ENCODE results near the gene BEND3.
A peak's percentile ranks its signal among the peaks of the same experiment; 100 is the strongest.
"Not testable (repeated sequence)": the region's sequence is repeated elsewhere in the genome, so short reads cannot be mapped to it uniquely, and the experiment has no call there.

BEND3 gene

DNA sequence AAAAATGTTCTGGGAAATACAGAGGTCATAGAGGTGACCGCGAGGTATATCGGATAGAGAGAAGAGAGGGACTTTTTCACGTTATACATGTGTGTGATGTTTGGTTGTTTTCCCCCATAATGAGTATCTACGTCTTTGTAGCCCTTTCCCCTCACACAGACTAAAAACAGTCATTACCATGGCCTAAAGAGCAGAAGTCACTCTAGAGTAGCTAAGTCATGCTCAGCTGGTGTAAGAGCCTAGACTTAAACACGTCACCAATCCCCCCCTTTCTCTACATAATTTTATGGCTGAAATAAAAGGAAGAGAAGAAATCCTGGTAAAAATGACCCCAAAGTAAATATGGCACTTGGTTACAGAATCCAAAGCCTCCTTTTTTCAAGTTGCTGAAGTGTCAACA is 6.0 kb upstream of the BEND3 start:
- no peak for DNase-seq (ENCODE audit: low spot score)

DNA sequence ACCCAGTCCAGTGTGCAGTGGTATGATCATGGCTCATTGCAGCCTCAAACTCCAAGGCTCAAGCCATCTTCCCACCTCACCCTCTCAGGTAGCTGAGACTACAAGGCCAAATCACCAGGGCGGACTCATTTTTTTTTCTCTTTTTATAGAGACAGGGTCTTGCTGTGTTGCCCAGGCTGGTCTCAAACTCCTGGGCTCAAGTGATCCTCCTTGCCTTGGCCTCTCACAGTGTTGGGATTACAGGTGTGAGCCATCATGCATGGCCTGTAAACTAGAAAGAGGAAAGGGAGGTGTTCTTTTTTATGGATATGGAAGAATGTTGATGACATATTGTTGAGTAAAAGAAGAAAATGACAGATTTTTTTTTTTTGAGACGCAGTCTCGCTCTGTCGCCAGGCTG is 5.1 kb upstream of the BEND3 start:
- no peak for DNase-seq (ENCODE audit: low spot score)

DNA sequence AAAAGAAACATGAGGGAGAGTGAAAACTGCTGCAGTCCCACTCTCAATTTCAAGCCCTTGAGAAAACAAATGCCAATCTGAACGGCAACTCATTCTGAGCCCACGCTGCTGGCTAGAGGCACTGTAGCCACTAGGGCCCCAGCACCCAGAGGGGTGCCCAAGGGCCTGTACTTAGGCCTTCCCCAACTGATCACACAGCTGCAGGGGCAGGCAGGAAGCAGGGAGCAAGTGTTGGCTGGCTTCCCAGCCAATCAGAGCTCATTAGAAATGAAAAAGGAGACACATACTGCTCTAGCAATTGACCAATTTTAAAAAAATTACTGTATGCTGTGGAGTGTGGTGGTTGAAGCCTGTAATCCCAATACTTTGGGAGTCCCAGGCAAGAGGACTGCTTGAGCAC is 3.7 kb upstream of the BEND3 start:
- DNase-seq (ENCODE audit: low spot score) = no peak

DNA sequence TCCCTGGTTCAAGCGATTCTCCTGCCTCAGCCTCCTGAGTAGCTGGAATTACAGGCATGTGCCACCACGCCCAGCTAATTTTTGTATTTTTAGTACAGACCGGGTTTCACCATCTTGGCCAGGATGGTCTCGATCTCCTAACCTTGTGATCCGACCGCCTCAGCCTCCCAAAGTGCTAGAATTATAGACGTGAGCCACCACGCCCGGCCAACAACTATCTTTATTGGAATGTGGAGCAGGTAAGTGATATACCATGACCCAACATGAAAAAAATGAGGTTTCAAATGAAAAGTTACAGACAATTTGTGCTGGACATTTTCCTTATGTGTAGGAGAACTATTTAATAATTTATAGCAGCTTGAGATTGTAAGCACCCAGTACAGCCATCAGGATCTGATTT is 3.2 kb upstream of the BEND3 start:
- DNase-seq (ENCODE audit: low spot score) = not testable (repeated sequence)

DNA sequence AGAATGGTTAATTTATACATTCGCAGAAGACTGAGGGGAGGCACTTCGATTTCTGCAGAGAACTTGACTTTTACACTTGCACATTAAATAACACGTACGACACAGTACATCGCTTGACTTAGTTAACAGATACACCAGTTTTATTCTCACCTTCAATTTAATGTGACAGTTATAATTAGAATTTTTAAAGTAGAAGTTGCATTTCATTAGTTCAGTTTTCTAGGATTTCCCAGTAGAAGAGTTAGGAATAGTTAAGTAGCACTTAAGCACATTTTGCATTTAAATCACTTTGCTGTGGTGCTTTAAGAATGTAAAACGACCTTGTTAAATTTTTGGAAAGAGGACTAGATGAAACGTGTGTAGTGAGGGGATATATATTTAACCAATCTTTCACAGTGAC is 1.6 kb upstream of the BEND3 start:
- no peak for DNase-seq (ENCODE audit: low spot score)

DNA sequence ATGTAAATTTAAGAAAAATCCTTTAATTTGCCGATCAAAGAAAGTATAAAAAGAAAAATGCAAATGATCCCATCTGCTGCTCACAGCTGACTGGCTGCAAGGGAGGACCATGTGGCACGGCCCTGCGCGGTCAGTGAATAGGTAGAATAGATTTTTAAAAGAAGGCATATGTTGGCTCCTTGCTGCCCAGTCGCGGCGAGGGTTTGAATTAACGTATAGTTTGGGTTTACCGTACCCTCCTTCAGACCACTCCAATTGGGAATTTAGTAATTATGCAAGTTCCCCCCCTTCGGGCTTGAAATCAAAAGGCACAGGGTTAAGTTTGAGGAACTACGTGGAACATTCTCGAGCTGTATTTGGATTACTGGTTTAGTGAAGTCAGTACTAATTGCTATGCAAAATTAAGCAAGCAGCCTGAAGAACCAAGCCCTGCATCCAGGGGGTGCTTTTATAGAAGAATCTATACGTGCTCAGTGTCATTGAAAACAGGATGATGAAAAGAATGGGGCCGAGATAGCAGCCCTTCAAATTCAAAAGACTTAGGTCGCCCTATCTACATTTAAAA is 1.1 kb upstream of the BEND3 start:
- DNase-seq (ENCODE audit: low spot score) = peak; percentile 71

DNA sequence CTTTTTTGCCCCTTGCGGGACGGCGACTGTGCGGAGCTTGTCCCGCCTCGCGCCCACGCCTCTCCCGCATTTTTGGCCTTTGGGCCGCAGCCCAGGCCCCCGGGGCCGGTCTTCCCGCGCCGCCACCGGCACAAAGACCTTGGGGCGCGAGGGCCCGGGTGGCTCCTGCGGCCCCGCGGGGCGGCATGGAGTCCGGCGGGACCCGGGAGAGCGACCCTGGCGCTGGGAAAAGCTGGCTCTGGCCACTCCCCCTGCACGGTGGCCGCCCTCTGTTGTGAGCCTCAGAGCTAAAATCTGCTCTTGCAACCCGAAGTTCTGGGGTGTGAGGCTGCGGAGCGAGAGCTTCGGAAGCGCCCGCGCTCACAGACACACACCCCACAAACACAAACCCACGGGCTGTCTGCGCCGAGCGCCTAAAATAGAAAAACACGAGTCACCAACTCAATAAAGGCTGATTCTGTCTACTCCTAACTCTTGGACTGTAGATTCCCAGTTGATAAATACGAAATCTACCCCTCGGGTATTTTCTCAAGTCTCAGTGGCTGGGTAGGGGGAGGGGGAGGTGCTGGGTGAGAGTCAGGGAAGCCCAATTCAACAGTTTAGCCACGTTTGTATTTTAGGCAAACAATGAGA is 496 bp upstream of the BEND3 start:
- peak; percentile 83 for DNase-seq (ENCODE audit: low spot score)

DNA sequence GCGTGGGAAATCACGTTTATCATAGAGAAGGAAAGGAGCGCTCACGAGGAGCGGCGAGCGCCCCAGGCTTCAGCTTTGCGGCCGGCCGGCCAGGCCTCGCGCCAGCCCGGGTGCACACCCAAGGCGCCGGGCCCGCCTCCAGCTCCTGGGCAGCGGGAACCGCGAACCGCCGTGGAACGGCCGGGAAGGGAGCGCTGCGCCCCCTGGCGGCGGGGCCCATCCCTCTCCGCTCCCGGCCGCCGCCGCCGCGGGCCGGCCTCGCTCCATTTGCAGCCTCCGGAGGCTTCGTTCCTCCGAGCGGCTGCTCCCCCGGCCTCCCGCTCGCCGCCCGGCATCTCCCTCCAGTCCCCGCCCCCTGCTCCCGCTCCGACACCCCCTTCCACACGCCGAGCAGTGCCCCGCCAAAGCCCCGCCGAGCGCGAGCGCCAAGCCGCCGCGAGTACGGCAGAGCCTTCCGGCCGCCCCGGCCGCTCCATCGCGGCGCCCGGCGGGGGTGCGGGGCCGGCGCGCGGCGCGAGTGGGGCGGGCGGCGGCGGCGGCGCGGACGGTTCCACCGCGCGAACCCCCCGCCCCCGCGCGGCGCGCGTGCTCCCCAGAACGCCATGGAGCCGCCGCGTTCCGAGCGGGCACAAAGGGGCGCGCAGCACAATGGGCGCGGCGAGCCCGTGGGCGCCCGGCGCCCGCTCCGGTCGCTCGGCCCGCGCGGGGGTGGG is 946 bp downstream of the BEND3 start:
- DNase-seq (ENCODE audit: low spot score) = peak; percentile 84

DNA sequence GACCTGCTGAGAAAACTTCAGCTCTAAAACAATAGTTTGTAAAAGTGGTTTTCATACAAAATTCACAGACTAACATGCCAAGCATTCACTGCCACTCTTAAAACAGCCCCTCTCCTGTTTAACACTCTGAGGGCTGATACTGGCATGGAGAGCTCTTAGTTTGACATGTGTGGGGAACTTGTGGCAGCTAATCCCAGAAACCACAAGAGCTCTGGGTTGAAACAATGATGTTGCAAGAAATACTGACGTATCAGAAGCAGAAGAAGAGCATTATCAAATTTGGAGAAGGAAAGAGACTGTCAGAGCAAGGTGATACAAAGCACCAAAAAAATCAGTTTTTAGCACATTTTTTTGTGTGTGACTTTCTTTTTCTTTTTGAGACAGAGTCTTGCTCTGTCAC is 5.1 kb downstream of the BEND3 start:
- no peak for DNase-seq (ENCODE audit: low spot score)

DNA sequence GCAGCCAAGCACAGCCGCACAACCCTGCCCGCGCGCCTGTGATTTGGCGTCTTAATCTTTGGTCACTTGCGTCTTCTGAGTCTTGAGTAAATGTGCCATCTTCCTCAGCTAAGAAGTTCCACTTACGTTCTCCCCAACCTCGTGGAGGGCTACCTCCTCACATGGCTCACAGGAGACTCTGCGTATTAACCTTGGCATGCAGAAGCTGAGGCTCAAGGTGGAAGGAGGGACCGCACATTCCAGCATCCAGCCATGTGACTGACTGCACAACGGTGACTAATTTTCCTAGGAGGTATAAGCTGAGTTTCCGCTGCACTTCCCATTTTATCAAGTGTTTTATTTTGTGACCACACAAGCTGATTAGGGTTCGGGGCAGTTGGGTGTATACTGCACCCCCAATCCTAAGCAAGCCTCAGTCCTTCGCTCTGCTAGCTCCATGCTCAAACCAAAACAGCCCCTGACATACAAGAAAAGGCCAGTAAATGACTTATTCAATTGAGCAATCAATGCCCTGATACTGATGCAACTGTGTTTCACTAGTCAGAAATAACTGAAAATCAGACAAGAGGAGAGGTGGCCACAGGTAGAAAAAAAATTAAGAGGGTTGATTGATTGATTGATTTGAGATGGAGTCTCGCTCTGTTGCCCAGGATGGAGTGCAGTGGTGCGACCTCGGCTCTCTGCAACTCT is 7.0 kb downstream of the BEND3 start:
- DNase-seq (ENCODE audit: low spot score) = no peak

DNA sequence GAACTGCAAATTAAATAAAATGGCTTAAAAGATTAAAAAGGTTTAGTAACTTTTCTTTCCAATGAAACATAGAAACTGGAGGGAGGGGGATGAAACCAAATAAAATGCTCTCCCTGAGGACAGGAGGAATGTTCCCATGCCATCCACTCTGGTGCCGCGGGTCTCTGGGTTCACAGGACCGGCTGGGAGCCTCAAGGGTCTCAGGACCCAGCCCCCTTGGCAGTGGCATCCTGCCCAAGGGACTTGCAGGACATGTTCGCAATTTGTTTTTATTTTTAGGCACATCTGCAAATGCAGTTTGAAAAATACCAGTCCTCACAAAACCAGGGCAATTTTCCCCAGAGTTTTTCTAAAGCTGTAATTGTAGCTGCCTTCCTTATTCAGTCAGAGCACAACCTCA is 7.5 kb downstream of the BEND3 start:
- no peak for DNase-seq (ENCODE audit: low spot score)

DNA sequence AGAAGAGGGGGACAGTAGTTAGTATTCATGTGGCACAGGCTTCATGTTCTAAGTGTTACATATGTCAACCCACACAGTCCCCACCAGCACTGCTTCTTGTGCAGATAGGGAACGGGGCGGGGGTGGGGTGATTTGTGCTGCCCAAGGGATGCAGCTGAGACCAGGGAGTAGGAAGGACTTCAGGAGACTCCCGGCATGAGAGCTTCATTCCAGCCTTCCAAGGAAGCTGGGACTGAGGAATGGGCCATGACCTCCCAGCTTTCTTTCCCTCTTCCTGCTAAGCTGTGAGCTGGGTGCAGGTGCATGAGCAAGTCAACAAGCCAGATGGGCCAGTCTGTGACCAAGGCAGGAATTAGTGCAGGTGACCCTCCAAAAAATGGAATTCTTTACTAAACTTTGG is 9.2 kb downstream of the BEND3 start:
- DNase-seq (ENCODE audit: low spot score) = no peak

DNA sequence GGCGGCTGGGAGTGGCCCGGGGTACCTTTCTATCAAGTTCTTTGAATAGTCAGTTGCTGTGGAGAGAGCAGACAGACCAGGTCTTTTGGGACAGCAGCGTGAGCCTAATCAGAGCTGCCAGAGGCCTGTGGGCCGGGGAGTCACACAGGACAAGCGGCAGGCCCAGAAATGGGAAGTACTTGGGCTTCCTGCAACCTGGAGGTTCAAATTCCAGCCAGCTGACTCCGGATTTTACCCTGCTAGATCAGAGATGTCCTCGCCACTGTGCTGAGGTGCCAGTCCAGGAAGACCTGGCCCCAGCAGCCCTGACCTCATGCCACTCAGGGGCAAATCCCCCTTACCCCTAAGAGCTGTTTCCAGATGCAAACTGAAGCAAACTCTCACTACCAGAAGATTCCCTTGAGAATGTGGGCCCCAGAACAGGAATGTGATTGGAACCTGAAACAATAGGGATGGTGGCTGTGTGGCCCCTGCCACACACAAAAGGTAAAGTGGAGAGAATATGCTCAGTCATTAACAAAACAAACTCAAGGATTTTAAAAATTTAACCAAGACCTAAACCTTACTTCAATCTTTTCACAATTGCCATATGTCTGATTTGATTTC is 9.7 kb downstream of the BEND3 start:
- no peak for DNase-seq (ENCODE audit: low spot score)

DNA sequence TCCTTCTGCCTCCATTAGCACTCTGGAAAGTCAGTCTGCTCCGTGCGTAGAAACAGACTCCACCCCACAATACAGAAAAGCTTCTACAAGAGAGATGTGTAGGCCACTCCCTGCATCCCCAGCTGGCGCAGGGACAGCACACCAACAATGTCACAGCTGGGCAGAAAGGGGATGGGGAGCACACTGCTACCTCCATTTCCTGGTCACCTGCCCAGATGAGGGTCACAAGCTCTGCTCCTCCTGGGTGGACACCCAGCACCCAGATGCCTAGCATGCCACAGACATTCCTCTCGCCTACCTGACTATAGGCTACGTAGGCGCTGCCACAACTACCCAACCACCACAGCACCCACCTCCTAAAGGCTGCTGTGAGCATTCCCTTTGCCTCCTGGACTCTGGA is 12.2 kb downstream of the BEND3 start:
- DNase-seq (ENCODE audit: low spot score) = no peak

DNA sequence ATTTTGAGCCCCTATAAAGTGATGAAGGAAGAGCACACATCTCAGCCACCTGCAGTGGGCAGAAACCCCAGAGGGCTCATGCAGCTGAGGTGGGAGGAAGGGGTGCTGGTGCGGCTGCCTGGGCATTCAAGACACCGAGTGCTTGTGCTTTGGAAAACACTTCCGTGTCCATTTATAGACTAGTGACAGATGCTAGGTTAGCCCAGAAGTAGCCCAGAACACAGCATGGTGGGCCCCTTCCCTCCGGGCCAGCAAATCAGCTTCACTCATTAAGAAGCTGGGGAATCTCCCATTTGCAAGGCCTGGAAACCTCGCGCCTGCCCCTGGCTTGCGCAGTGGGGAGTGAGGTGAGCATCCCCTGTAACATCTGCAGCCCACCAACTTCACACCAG is 12.9 kb downstream of the BEND3 start:
- no peak for DNase-seq (ENCODE audit: low spot score)

DNA sequence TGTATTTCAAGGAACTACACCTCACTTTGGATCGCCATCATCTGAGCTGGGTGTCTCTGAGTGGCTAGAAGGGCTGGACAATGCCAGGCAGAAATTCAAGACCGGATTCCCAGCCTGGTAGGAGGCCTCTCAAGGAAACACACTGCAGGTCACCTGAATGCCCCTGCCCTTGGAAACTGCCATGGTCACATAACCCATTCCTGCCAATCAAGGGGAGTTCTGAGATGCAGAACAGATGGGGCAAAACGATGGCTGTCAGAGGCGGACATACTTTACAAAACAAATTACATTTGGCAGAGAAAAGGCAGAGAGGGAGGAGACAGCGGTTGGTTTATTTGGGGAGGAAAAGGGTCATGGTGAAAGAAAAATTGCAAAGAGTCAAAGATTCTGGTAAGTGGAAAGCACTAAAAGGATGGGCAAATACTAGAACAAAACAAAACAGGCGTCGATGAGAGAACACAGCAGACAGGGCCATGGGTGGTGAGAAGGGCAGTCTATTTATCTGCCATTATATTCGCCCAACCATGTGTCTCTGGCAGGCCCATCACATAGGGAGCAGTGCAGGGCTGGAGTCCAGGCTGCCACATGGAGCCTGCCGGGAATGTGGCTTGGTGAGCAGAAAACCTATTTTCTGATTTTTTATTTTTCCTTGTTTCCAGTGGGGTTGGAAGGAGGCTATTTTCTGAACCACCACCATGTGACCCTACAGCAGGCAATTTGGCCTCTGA is 13.5 kb downstream of the BEND3 start:
- DNase-seq (ENCODE audit: low spot score) = no peak

DNA sequence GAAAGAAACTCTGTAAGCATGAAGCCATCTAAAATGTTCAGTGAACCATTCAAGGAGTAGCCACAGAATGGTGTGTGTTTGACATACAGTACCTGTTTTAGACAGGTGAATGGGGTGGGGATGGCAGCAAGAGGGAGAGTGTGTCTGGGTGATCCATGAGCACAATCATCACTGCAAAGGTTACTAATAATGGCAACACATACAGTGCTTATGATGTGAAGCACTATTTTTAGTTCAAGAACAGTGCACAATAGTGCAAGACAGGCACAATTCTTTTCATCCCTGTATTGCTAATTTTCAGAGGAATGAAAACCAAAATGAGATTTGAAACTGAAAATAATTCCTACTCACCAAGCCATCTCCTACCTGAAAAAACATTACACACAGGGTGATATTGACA is 14.1 kb downstream of the BEND3 start:
- no peak for DNase-seq (ENCODE audit: low spot score)

DNA sequence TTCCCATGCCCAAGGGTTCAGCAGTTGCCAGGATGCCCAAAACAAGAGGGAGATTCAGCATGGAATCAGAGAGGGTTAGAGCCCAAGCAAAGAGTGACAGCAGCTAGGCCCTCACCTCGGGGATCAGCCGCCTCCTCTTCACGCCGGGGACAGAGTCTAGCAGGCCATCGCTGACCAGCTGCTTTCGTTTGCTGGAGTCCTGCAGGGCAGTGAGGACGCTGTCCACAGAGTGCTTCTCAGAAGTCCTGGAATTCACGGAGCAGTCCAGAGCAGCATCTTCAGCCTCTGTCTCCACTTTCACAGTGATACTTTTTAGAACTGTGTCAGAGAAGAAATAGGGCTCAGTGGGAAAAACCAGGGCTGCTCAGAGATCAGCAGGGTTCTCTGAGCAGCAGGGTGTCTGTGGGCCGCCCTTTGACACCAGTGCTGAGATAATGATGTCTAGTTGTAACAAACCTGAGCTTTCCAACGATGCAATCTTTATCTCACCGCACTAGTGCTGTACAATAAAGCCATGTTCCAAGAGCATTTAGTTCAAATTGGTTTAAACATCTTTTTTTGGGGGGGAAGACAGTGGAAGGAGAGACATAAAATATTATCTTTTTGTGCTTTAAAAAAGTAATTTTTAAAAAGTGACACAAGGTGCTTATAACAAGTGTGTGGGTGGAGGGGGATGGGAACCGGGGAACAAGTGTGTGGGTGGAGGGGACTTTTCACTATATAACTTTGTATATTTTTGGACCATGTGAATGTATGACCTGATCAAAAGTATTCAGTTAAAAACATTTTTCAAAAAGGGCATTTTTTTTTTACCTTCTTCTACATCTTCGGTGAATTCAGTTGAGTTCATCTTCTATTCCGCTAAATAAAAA is 16.6 kb downstream of the BEND3 start:
- no peak for DNase-seq (ENCODE audit: low spot score)

DNA sequence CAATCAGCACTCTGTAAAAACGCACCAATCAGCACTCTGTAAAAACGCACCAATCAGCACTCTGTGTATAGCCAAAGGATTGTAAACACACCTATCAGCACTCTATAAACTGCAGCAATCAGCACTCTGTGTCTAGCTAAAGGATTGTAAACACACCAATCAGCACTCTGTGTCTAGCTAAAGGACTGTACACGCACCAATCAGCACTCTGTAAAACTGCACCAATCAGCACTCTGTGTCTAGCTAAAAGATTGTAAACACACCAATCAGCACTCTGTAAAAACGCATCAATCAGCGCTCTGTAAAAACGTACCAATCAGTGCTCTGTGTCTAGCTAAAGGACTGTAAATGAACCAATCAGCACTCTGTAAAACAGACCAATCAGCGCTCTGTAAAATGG is 30.9 kb downstream of the BEND3 start:
- DNase-seq (ENCODE audit: low spot score) = not testable (repeated sequence)

DNA sequence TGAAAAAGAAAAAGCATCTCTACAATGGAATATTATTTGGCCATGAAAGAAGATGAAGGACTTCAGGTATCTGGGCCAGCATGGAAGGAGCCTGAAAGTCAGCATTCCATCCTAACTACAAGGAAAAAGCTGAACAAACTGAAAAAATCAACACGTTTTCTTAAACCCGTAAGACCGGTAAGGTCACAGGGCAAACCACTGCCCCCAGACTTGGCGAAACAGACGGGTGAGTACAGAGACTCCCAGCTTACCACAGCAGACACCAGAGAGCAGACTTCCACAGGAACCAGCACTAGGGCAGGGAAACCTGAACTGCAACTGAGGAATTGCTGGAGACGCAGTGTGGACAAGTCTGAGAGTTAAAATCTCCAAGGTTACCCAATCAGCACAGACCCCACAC is 31.4 kb downstream of the BEND3 start:
- DNase-seq (ENCODE audit: low spot score) = no peak

All from SK-N-DZ (cell line).